SK-N-MC (cell line): ENCODE data around the gene COL9A1.

Source experiments
- EZH2 ChIP-seq: fragments of 200-600 bp; sonication (generic); IDR thresholded peaks from one replicate; pipeline ENCODE4 v1.6.1; 2017; ENCODE audit warnings: antibody characterized with exemption
- POLR2AphosphoS5 ChIP-seq: IDR thresholded peaks from 2 replicates; pipeline ENCODE4 v1.6.1; 2012; ENCODE audit warnings: mild to moderate bottlenecking, low read depth, low read length, borderline replicate concordance

- TF ChIP-seq POLR2AphosphoS5 (no peak), EZH2 (no peak)
These were observed 86.1 kb downstream of the COL9A1 start for GRCh38 chr6:70216767-70217166.
